HEK293 (cell line): ENCODE results near the gene GPSM1.

Source experiments
- CTCF ChIP-seq: fragments of 450-650 bp; formaldehyde crosslinking; IDR thresholded peaks from 2 replicates; pipeline ENCODE4 v1.5.1; 2016; ENCODE audit warnings: missing biosample characterization, missing genetic modification characterization
- REST ChIP-seq: fragments of 450-650 bp; formaldehyde crosslinking; IDR thresholded peaks from 2 replicates; pipeline ENCODE4 v1.5.1; 2016; ENCODE audit warnings: missing biosample characterization, missing genetic modification characterization

GRCh38 chr9:136297016-136297691 lies 30.2 kb upstream of the GPSM1 start:
- no peak for TF ChIP-seq CTCF (tag by site-specific recombination)
- no peak for TF ChIP-seq REST
